DND-41 (cell line): ENCODE measurements around the gene CELA2A.
"Not testable (repeated sequence)": the region's sequence is repeated elsewhere in the genome, so short reads cannot be mapped to it uniquely, and the experiment has no call there.

ENCODE experiments used
- EZH2 ChIP-seq: IDR thresholded peaks from 3 replicates; pipeline ENCODE4 v1.6.1; 2012; ENCODE audit warnings: borderline replicate concordance, low read depth, mild to moderate bottlenecking, moderate library complexity, low read length, inconsistent platforms; ENCODE audit not compliant: severe bottlenecking
- TF ChIP-seq, protein P1 (sequence below): IDR thresholded peaks from 2 replicates; pipeline ENCODE4 v1.5.1; 2012; ENCODE audit warnings: borderline replicate concordance, low read length, moderate library complexity, mild to moderate bottlenecking; ENCODE audit not compliant: poor library complexity, severe bottlenecking; ENCODE audit errors: extremely low read depth

DNA sequence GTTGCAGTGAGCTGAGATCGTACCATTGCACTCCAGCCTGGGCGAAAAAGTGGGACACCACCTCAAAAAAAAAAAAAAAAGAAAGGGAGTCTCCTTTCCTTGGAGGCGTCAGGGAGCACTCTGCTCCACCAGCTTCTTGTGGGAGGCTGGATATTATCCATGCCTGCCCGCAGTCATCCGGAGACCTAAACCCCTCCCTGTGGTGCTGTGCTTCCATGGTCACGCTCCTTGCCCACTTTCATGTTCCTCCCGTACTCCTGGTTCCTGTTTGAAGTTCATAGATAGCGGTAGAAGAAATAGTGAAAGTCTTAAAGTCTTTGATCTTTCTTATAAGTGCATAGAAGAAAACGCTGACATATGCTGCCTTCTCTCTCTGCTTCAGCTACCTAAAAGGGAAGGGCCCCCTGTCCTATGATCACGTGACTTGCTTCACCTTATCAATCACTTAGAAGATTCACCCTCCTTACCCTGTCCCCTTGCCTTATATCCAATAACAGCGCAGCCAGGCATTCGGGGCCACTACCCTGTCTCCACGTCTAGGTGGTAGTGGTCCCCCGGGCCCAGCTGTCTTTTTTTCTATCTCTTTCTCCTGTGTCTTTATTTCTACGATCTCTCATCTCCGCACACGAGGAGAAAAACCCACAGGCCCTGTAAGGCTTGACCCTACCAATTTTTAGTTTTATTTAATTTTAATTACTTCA is 64.8 kb downstream of the CELA2A start:
- TF ChIP-seq, protein P1, sequence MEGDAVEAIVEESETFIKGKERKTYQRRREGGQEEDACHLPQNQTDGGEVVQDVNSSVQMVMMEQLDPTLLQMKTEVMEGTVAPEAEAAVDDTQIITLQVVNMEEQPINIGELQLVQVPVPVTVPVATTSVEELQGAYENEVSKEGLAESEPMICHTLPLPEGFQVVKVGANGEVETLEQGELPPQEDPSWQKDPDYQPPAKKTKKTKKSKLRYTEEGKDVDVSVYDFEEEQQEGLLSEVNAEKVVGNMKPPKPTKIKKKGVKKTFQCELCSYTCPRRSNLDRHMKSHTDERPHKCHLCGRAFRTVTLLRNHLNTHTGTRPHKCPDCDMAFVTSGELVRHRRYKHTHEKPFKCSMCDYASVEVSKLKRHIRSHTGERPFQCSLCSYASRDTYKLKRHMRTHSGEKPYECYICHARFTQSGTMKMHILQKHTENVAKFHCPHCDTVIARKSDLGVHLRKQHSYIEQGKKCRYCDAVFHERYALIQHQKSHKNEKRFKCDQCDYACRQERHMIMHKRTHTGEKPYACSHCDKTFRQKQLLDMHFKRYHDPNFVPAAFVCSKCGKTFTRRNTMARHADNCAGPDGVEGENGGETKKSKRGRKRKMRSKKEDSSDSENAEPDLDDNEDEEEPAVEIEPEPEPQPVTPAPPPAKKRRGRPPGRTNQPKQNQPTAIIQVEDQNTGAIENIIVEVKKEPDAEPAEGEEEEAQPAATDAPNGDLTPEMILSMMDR, result not testable (repeated sequence)
- TF ChIP-seq EZH2, result not testable (repeated sequence)
